Retina (tissue), 1 donor: Measurements from ENCODE around the gene POU6F2.
"Not testable (repeated sequence)": the region's sequence is repeated elsewhere in the genome, so short reads cannot be mapped to it uniquely, and the experiment has no call there.

ENCODE experiments used
- DNase-seq: peaks from one replicate; pipeline ENCODE4 v3.0.0-alpha.2; 2016

POU6F2 gene, protein sequence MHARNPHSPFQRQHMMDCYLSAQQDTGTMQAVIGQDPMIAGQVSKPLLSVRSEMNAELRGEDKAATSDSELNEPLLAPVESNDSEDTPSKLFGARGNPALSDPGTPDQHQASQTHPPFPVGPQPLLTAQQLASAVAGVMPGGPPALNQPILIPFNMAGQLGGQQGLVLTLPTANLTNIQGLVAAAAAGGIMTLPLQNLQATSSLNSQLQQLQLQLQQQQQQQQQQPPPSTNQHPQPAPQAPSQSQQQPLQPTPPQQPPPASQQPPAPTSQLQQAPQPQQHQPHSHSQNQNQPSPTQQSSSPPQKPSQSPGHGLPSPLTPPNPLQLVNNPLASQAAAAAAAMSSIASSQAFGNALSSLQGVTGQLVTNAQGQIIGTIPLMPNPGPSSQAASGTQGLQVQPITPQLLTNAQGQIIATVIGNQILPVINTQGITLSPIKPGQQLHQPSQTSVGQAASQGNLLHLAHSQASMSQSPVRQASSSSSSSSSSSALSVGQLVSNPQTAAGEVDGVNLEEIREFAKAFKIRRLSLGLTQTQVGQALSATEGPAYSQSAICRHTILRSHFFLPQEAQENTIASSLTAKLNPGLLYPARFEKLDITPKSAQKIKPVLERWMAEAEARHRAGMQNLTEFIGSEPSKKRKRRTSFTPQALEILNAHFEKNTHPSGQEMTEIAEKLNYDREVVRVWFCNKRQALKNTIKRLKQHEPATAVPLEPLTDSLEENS

DNA sequence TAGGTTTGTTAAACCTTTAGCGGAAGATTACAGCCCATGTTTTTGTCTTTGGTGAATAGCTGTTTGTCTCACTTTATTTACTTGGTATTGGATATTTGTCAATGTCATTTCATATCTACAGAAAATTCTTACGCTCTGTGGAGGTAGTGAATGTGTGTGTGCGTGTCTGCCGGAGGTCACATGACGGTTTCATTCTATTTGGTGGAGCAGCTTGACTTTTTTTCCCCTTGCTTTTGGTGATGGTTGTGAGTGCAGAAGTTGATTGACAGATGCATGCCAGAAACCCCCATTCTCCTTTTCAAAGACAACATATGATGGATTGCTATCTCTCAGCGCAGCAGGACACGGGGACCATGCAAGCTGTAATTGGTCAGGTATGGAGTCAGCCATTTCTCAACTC, at the start of gene POU6F2:
Gene POU6F2 (plus strand): TSS at position 225 of the 400 bp plus-strand sequence. CDS start 45 bp downstream, at position 270.
- DNase-seq, result peak; percentile 34

DNA sequence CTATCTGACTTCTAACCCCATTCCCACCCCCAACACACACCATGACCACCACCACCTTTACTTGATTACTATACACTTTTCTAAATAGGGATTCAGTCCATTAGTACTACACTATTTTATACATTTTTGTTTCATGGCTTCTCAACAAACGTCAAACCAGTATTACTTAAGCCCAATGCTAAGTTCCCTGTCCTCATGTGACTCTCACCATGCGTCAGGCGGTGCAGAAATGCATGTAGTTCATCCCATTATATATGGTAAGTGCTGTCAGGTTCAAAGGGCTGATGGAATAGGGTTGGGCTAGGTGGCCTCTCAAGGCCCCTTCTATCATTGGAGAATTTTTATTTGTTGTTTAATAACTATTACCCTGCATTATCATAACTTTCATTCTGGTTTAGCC, 49.2 kb upstream of the POU6F2 start:
- DNase-seq, result no peak

DNA sequence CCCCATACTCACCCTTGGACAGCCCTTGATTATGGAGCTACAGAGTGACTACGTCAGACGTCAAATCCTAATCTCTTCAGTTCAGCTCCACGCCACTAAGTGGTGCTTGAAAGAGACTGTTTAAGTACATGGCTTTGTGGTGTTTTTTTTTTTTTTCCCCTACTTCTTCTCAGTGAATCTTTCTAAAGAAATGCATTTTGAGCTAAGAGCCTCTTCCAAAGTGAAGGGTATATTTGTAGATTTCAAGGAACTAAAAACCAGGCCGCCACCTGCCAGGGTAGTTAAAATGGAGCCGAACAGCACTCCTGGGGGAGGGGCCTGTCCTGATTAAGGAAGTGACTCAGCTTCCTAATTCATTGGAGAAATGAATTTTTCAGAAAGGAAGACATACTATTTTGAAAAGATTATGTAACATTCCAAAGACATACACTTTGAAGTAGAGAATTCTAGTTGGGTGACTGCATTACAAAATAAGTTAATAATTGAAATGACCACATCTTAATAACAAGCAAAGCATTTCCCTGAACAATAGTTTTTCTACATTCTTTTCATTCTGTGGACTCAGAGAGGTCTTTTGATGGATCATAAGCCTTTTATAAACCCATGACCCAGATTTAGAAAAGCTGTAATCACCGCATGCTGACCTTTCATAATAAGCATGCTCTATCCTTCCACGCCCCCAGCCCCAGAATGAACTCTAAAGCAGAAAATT, 48.1 kb upstream of the POU6F2 start:
- peak; percentile 40 for DNase-seq

DNA sequence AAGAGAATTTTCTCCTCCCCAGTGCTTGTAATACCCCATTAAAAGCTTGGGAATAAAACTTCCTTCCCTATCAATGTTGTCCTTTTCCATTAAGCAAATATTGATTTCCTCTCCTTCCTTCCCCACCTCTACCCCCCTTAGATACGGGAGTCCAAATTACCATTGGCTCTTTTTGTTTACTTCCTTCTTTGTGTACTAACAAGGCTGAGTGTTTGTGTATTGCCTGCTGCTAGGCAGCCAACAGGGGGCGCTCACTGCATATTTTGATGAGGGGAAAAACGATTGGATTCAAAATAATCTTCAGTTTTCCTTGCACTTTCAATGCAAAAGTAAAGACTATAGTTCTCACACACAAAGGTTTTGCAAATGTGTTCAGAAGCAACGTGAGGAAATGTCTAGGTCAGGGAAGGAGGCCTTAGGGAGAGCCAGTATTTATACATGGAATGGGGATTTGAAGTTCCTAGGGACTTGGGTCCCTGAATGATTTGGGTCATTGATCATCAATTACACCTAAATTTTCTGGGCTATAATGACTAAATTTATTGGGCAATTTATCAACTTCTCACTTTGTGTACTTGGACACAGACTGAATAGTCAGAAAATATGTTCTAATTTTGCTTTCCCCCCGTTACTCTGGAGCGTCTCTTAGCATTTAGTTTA, 45.1 kb upstream of the POU6F2 start:
- peak; percentile 57 for DNase-seq

DNA sequence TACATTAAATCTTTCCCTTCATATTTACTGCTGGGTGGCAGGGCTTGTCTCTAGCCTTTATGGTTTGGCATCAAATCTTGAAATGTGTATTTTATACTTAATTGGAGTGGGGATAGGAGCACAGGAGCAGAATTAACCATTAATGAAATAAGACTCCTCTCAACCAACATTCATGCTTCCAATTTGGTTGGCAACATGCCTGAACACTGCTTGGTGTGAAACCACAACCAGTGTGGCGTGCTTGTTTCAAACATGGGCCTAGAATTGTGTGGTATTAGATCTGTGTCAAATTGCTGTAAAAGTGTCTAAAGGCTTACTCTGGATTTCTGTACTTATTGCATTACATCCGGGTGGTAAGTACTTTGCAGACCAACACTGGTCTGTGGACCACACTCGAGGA, 43.7 kb upstream of the POU6F2 start:
- DNase-seq, result no peak

DNA sequence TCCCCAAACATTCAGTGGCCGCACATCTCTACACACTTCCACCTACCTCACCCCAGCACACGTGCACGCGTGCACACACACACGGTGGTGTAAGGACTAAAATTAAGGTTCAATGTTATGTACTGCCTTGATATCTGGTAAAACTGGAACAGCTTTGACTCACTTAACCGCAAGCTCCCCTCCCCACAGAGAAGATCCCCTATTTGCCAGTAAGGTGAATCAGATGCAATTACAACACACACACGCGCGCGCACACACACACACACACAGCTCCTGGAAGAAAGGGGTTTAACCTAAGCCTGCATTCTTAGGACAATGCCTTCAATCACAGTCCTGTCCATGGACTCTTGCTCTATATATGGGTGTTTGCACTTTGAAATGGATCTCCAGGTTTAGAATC, 43.2 kb upstream of the POU6F2 start:
- DNase-seq, result no peak

DNA sequence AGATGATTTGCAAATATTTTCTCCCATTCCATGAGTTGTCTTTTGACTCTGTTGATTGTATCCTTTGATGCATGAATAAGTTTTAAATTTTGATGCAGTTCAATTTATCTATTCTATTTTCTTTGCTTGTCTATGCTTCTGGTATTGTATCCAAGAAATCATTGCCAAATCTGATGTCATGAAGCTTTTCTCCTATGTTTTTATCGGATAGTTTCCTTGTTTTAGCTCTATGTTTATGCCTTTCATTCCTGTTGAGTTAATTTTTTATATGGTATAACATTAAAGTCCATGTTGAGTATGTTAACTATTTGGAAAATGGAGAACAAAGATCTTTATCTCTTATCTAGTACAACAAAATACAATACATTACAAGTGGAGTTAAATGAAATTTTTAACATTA, 41.1 kb upstream of the POU6F2 start:
- no peak for DNase-seq

DNA sequence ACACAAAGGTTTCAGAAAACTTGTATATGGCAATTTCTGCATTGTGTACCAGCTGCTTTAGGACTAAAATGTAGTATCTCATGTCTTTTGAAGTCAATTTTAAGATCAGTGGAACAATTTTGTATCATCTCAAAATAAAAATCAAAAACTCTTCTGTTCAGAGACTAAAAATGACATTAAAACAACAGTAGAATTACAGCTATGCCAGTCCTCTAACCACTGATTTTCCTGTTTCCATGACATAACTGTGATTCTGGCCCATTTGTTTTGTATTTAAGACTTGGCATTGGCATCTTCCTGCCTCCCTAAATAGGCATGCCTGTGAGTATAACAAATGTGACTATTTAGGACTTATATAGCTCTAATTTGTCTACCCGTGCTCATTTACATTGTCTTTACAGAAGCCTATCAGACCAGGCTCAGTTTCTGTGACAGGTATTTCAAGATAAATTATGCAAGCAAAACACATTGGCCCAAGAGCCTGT, 39.7 kb upstream of the POU6F2 start:
- no peak for DNase-seq

DNA sequence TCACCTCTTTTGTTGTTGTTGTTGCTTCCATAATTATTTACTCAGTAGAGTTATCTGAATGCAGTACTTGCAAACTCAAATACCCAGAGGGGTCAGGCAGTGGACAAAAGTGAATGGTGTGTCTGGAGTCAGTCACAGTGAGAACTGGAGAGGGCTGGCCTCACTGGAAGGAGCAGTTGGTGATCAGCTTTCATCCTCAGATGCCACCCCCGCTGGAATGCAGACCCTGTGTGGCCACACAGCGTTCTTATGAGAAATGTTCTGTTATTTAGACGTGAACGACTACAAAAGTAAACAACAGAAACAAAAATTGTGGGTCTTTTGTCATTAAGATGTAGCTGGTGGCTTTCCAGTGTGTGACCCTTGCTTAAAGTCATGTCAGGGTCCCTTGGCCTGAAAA, 39.1 kb upstream of the POU6F2 start:
- DNase-seq, result no peak

DNA sequence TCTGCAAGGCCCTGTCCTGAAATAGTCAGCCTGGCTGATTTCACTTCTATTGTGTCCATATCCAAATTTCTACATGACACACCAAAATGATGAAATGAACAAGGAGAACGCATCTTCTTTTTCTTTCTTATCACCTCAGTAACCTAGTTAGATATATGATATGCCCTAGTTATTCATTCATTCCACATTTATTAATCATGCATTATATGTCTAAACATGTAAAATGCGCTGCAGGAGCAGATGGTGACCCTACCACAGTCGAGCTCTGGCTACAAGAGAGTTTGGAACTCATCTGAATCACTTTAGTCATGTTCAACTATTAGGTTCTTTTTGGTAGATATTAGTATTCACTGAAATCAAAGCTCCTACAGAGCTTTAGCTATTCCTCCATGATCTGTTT, 36.9 kb upstream of the POU6F2 start:
- DNase-seq, result no peak

DNA sequence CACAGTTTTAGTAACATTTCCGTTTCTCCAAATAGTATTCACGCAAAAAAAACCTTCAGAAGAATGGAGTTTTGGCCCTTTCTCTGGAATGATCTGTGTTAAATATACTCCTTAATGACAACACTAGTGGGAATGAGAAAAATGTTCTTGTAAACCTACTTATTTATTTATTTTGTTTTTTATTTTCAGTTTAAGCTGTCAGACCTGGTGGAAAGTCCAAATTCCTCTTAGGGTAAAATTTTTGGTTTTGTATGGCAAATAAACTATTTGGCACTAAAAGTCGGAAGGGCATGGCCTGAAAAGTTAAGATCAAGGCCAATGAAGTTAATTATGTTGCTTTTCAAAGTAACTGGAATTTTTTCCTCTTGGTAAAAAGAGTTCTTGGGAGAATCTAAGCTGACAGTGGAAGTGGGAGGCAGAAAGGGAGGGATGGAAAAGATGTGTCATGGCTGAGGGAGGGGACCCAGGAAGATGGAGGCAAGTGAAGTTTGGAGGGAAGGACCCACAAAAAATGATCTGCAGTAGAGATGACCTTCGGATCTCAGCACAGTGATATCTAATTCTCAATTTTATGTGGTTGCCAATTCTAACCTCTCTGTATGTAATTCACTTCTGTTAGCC, 35.2 kb upstream of the POU6F2 start:
- no peak for DNase-seq

DNA sequence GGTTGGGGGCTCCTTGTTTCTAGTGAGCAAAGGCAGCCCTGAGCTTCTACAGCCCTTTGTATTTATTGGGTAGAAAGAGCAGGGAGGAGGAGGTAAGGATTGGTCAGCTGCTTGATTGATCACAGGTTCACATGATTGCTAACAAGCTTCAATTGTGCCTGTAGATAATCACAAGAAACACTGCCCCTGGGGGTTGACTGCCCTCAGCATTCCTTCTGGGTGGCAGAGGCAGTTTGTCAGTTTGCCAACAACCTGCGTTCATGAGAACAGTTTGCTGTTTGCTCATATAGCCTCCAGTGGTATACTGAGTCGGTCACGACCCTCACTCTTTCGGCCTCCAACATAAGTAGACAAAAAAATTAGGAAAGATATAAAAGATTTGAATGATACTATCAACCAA, 30.2 kb upstream of the POU6F2 start:
- not testable (repeated sequence) for DNase-seq

DNA sequence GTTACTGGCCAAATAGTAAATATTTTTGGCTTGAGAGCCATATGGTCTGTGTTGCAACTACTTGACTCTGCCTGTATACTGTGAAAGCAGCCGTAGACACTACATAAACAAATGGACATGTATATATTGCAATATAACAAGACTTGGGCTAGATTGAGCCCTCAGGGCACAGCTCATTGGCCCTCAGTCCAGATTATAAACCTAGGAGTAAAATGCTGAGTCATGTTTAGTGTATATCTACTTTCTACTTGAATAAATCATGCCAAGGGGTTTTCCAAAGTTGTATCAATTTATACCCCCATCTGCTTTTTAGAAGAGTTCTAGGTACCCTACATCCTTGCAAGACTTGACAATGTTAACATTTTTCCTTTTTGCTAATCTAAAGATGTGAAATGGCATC, 27.4 kb upstream of the POU6F2 start:
- no peak for DNase-seq

DNA sequence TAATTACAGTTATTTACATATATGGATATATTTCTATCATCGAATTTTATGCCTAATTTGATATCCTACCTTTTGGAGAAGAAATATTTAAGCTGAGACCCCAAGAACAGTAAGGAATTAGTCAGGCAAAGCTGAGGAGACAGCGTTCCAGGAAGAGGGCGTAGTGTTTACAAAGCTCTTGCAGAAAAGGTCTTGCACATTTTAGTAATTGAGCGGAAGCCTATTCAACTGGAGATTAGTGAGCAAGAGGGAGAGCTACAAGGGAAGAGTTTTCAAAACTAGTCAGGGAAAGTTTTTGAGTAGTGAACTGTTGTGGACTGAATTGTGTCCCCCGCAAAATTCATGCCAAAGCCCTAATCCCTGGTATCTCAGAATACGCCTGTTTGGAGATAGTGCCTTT, 26.5 kb upstream of the POU6F2 start:
- no peak for DNase-seq

DNA sequence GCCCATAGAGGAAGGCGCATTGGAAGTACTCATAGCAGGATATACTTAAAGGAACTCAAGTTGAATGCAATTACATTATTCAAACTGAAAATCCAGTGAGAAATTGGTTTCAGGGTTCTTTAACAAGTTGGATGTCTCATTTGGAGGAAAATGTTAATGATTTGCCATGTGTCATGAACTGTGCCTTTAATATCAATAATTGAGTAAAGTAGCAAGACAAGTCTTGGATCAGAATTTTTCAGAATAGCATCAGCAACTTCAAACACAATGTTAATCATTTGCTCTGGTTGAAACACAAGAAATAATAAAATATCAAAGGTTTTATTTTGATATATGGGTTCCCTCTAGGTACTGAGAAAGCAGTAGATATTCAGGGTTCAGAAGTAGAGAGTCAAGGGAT, 24.5 kb upstream of the POU6F2 start:
- DNase-seq, result no peak

DNA sequence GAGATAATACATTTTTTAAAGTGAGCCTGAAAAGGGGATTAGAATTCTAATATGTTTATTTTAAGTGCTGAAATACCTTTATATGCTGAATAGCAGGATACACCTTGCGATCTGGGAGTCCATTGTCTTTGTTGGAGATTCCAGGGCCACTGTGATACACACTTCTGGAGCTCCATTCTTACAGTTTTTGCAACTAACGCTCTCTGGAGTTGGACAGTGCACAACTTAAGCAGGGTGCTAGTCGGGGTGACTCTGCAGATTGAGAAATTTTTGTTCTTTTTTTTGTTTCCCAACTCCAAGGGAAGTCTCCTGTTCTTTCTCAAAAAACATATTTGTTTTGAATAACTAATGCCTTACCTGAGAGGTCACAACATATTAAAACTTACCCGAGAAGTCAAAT, 23.7 kb upstream of the POU6F2 start:
- no peak for DNase-seq

DNA sequence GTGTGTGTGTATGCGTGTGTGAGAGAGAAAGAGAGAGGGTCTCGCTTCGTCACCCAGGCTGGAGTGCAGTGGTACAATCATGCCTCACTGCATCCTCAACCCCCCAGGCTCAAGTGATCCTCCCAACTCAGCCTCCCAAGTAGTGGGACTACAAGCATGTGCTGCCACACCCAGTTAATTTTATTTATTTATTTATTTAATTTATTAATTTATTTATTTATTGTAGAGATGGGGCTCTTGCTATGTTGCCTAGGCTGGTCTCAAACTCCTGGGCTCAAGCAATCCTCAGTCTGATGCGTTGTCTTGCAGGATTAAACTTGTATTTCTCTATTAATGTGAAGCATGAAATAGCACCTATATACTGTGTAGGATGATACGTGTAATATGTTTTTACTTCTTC, 21.8 kb upstream of the POU6F2 start:
- no peak for DNase-seq

DNA sequence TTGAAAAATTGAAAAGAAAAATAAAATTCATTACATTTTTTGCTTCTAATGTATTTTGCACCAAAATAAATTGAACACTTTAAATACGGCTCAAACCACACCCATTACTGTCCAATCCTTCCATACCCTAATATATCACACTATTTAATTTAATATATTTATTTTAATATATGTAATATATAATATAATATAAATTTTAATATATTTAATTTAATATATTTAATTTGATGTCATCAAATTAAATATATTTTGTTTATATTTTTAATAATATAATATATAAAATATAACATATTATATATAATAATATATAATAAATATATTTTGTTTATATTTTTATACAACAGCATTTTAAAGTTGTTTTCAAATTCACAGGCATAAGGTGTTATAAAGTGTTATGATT, 15.7 kb upstream of the POU6F2 start:
- no peak for DNase-seq

DNA sequence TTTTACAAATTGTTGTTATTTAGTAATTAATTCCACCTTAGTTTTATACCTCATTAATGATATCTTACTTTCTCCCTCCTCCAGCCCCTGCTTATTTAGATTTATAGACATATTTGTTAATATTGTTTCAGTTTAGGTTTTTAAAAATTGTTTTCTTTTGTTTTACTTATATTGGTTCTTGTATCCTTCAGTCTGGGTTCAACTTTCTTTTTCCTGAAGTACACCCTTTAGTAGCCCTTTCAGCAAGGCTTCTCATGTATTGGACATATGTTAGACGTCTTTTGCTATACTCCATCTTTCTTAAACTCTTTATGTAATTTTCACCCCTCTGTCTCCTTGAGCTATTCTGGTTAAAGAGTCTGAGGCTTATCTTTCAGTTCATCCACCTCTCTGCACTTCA, 12.8 kb upstream of the POU6F2 start:
- DNase-seq, result no peak

DNA sequence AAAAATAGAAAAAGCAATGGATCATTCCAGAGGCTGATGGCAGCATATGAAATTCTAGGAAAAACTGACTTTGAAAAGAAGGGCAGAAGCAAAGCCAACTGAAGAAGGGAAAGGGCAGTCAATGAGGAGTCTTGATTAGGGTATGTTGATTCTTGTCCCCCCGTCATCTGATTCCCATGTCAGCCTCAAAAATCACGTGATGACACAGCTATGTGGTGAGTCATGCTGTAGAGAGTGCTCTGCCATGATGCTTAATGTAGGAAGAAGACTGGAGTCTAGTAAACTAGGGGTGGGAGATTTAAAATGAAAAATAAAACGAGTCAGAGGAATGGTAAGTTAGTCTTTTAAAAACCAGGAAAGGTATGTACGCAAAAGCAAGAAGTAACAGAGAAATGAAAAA, 3.9 kb upstream of the POU6F2 start:
- DNase-seq, result no peak

DNA sequence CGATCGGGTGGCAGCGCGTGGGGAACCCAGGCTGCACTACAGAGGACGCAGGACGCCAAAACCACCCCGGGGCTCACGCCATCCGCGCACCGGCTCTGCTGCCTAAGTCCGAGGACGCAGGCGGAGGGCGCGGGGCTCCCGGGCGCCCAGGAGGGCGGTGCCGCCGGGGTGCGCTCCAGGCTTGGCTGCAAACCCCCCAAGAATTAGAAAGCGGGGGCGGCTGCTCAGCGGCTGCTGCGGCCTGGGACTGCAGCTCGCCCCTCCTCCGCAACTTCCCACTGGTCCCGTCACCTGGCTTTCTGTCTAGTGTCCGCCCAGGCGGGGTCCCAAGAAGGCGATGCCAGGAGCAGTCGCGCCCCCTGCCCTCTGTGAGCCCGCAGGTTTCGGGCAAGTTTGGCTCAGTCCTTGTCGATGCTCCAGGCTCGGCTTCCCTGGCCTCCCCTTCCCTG, 1.7 kb upstream of the POU6F2 start:
- peak; percentile 79 for DNase-seq

DNA sequence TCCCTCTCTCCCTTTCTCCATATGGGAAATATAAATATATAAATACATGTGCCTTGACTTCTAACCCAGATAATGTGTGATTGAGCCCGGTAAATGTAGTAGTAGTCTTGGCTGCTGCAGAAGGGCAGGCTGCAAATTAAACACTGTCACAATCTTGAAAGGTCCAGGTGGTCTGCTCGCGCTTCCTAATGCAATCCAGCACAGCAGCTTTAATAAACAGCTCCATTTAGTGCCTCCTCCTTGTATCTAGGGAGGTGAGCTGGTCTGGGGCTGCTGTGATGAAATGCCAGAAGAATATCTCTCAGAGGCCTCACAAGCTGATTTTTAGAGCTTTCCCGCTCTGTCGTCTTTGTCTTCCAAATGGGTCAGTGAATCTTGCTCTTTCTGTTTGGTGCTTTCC, 782 bp downstream of the POU6F2 start:
- peak; percentile 41 for DNase-seq

DNA sequence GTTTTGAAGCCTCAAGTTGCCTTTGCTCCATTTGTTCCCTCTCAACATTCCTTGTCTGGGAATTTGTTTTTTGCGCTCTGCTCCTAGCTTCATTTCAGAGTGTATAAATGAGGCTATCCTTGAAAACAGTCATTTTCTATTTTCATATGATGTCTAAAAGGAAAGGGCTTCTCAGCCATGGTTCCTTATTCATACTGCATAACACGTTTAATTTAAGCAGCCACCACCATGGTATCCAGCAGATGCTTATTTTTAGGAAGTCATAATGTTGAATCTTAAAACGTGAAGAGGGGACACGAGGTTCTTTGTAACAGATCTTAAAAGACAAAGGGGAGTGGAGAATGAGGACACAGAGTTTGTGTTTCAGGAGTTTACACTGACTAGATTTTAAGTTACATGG, 14.5 kb downstream of the POU6F2 start:
- DNase-seq, result no peak
